ENCODE results near the gene PCK2. TPM values are rescaled to one million over a fixed set of nuclear protein-coding genes. Genes with fewer than 3 reads are reported as not detected.

Gene PCK2
- total RNA-seq, 2 donors from 2014 or later = 11.4 to 16.9 TPM

DNA sequence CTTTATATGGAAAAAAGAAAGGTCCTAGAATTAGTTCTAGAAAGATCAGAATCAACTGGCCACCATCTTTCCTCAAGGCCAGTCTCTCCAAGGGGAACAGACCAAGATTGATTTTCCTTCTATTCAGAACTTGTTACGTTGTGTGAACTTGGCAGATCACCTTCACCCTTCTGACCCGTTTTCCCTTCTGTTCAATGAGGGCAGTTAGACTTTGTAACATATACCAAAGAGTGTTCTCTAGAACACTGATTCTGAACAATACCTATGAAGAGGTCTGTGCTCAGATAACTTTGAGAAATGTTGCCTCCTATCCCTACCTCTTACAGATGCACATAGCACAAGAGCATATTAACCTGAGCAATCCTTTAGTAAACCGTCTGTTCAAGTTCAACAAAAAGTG lies 10.6 kb upstream of the PCK2 start:
- Histone ChIP-seq H3K4me1 (ENCODE audit: control insufficient read depth in 1 of 2, low read depth in 2 of 2) (peaks cover 0 to 16% of the 10 kb centered on the region in 2 donors), H3K27me3 (replicated peaks; ENCODE audit: insufficient read depth) (no peaks in the 10 kb centered on the region), H3K27ac (no peak overlapping the region), H3K9me3 (no peaks in the 10 kb centered on the region), H3K4me3 (no peak overlapping the region), H3K36me3 (no peaks in the 10 kb centered on the region)
- DNase-seq (ENCODE audit: low spot score) (no peak), ATAC-seq (ENCODE audit: insufficient number of reproducible peaks, low FRiP score, low read depth) (no peak)
- TF ChIP-seq, protein P1, sequence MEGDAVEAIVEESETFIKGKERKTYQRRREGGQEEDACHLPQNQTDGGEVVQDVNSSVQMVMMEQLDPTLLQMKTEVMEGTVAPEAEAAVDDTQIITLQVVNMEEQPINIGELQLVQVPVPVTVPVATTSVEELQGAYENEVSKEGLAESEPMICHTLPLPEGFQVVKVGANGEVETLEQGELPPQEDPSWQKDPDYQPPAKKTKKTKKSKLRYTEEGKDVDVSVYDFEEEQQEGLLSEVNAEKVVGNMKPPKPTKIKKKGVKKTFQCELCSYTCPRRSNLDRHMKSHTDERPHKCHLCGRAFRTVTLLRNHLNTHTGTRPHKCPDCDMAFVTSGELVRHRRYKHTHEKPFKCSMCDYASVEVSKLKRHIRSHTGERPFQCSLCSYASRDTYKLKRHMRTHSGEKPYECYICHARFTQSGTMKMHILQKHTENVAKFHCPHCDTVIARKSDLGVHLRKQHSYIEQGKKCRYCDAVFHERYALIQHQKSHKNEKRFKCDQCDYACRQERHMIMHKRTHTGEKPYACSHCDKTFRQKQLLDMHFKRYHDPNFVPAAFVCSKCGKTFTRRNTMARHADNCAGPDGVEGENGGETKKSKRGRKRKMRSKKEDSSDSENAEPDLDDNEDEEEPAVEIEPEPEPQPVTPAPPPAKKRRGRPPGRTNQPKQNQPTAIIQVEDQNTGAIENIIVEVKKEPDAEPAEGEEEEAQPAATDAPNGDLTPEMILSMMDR (IDR thresholded peaks at IDR 0.05) = no peak

DNA sequence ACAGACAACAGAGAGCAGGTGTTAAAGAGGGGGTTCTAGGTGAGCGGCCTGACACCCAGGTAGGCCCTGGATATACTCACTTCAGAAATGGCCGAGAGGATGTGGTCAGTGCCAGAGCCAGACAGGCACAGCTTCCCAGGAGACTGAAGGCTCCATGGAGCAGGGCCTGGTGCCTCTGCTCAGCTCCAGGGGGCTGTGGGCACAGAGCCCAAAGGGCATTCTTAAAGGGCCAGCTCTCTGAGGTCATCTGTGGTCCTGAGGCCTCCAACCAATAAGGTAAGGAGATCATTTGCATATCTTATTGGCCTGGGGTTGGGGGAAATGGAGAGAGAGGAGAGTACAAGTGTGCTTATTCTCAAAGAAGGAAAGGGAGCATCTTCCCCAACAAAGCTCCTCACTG lies 9.7 kb upstream of the PCK2 start:
- H3K36me3 ChIP-seq = no peaks in the 10 kb centered on the region
- no peak overlapping the region for H3K27ac ChIP-seq
- DNase-seq (ENCODE audit: low spot score) (no peak), ATAC-seq (ENCODE audit: insufficient number of reproducible peaks, low FRiP score, low read depth) (no peak)
- peaks cover 0 to 16% of the 10 kb centered on the region in 2 donors for H3K4me1 ChIP-seq (ENCODE audit: control insufficient read depth in 1 of 2, low read depth in 2 of 2)
- no peak overlapping the region for H3K4me3 ChIP-seq
- H3K27me3 ChIP-seq (replicated peaks; ENCODE audit: insufficient read depth) = no peaks in the 10 kb centered on the region
- TF ChIP-seq, protein P1 (IDR thresholded peaks at IDR 0.05) = no peak
- H3K9me3 ChIP-seq = no peaks in the 10 kb centered on the region

DNA sequence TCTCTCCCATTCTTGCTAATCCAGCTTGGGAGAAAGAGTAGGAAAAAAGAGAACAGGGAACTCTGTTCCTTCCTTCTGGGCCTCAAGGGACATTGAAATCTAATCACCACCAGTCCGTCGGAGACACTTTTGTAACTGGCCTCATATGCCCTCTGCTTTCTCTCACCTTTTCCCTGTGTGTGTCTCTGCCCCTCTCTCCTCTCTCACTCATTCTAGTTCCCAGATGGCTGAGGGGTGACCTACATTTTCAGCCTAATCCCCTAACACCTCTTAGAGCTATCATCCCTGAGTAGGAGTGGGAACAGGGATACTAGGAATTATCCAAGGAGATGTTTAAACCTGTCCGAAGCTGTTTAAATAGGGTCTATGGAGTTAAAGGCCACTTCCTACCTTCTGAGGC lies 8.9 kb upstream of the PCK2 start:
- no peaks in the 10 kb centered on the region for H3K27me3 ChIP-seq (replicated peaks; ENCODE audit: insufficient read depth)
- TF ChIP-seq, protein P1 (IDR thresholded peaks at IDR 0.05) = no peak
- H3K27ac ChIP-seq = no peak overlapping the region
- H3K9me3 ChIP-seq = no peaks in the 10 kb centered on the region
- DNase-seq (ENCODE audit: low spot score) (no peak), ATAC-seq (ENCODE audit: insufficient number of reproducible peaks, low FRiP score, low read depth) (no peak)
- no peaks in the 10 kb centered on the region for H3K36me3 ChIP-seq
- H3K4me1 ChIP-seq (ENCODE audit: control insufficient read depth in 1 of 2, low read depth in 2 of 2) = peaks cover 0 to 16% of the 10 kb centered on the region in 2 donors
- no peak overlapping the region for H3K4me3 ChIP-seq

DNA sequence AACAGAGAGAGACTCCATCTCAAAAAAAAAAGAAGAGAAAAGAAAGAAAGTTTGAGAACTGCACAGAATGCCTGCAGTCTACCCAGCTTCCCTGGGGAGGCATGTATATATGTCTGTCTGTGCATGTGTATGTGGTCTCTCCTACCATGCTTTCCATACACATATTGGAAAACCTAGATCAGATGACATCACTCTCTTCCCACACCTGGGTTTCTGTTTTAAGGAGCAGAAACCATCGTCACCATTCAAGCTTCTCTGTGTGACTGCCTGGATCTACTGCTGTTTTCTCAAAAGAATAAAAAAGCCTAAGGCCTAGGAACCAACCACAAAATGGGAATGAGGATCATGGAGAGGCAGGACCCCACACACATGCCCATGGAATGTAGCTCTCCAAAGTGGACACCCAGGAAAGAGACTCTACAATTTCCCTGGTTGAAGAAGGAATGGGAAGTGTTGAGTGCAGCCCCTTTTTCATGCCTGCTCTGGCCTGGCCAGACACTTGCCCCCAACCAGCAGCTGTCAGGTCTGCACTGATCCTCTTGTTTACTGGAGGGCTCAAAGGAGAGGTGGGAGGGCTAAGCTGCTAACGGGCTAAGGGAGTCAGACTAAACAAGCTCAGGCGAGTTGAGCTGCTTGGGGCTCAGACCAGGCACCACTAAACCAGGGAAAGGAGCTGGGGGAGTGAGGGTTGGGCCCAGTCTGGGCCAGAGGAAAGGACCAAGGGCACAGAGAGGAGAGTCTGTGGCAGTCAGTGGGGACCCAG lies 7.7 kb upstream of the PCK2 start:
- TF ChIP-seq, protein P1 (IDR thresholded peaks at IDR 0.05) = no peak
- no peak for DNase-seq (ENCODE audit: low spot score)

DNA sequence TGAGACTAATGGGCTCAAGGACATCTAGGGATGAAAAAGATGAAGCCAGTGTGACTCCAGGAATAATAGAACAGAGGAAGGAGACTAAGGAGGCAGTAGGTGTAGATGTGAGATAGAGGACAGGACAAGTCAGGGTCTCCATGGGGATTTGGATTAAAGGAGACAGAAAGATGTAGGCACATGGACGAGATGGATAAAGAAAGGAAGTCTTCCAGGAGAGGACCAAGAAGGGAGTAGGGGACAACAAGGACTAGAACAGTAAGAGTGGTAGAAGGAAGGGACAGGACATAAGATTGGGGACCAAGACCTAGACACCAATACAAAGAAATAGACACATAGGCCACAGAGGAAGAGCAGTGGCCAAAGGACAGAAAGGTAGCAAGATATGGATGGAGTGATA lies 7.1 kb upstream of the PCK2 start:
- no peaks in the 10 kb centered on the region for H3K36me3 ChIP-seq
- ATAC-seq (ENCODE audit: insufficient number of reproducible peaks, low FRiP score, low read depth) = no peak
- no peak overlapping the region for H3K4me3 ChIP-seq
- H3K9me3 ChIP-seq = no peaks in the 10 kb centered on the region
- no peak for DNase-seq (ENCODE audit: low spot score)
- TF ChIP-seq, protein P1 (IDR thresholded peaks at IDR 0.05) = no peak
- H3K27ac ChIP-seq = no peak overlapping the region
- no peaks in the 10 kb centered on the region for H3K27me3 ChIP-seq (replicated peaks; ENCODE audit: insufficient read depth)
- H3K4me1 ChIP-seq (ENCODE audit: control insufficient read depth in 1 of 2, low read depth in 2 of 2) = no peaks in the 10 kb centered on the region

More for the DNA sequence above, 7.7 kb upstream of the PCK2 start:
- Histone ChIP-seq H3K9me3 (no peaks in the 10 kb centered on the region), H3K27ac (no peak overlapping the region), H3K36me3 (no peaks in the 10 kb centered on the region), H3K4me1 (ENCODE audit: control insufficient read depth in 1 of 2, low read depth in 2 of 2) (peaks cover 0 to 5% of the 10 kb centered on the region in 2 donors), H3K27me3 (replicated peaks; ENCODE audit: insufficient read depth) (no peaks in the 10 kb centered on the region), H3K4me3 (no peak overlapping the region)
- ATAC-seq (ENCODE audit: insufficient number of reproducible peaks, low FRiP score, low read depth) = no peak
